GM19452 (cell line): Measurements from ENCODE around the gene GULP1.

Experiments used
- ATAC-seq: cut with Tn5 transposase; IDR thresholded peaks from one replicate; pipeline ENCODE4 v1.9.1; 2021; ENCODE audit not compliant: unreplicated experiment

The GULP1 gene

GRCh38 chr2:188322569-188323551 lies 31.2 kb downstream of the GULP1 start:
- no peak for ATAC-seq

GRCh38 chr2:188324067-188324466 lies 32.4 kb downstream of the GULP1 start:
- no peak for ATAC-seq

- ATAC-seq, result no peak
Observed at GRCh38 chr2:188326290-188326668, 34.6 kb downstream of the GULP1 start.

GRCh38 chr2:188326669-188327301 lies 35.1 kb downstream of the GULP1 start:
- ATAC-seq, result no peak

GRCh38 chr2:188327518-188328213 lies 36.0 kb downstream of the GULP1 start:
- no peak for ATAC-seq

- ATAC-seq, result no peak
Observed at GRCh38 chr2:188328419-188328818, 36.7 kb downstream of the GULP1 start.

- no peak for ATAC-seq
Observed at GRCh38 chr2:188330316-188331053, 38.8 kb downstream of the GULP1 start.

GRCh38 chr2:188332619-188333018 lies 40.9 kb downstream of the GULP1 start:
- ATAC-seq, result no peak

GRCh38 chr2:188333751-188334524 lies 42.3 kb downstream of the GULP1 start:
- ATAC-seq, result no peak

- ATAC-seq, result no peak
Observed at GRCh38 chr2:188338463-188338862, 46.8 kb downstream of the GULP1 start.

- no peak for ATAC-seq
Observed at GRCh38 chr2:188340257-188340656, 48.6 kb downstream of the GULP1 start.

GRCh38 chr2:188345020-188345419 lies 53.3 kb downstream of the GULP1 start:
- no peak for ATAC-seq

GRCh38 chr2:188345426-188345825 lies 53.8 kb downstream of the GULP1 start:
- ATAC-seq, result no peak

- no peak for ATAC-seq
Observed at GRCh38 chr2:188345831-188346458, 54.3 kb downstream of the GULP1 start.

- ATAC-seq, result no peak
Observed at GRCh38 chr2:188349019-188349418, 57.3 kb downstream of the GULP1 start.

GRCh38 chr2:188353282-188353681 lies 61.6 kb downstream of the GULP1 start:
- ATAC-seq, result no peak

- no peak for ATAC-seq
Observed at GRCh38 chr2:188360485-188361263, 69.0 kb downstream of the GULP1 start.

- no peak for ATAC-seq
Observed at GRCh38 chr2:188364033-188364630, 72.5 kb downstream of the GULP1 start.
